Natural killer cell (primary cell): ENCODE measurements around the gene GSTA4. TPM values are rescaled to one million over a fixed set of nuclear protein-coding genes. Genes with fewer than 3 reads are reported as not detected.

Source experiments
- ATAC-seq, 3 donors: fragments of 150-1000 bp in 2 of 3; fragments of 200-7000 bp in 1 of 3; cut with Tn5 transposase; 1 replicate in 1 of 3; 2 replicates in 2 of 3; pipeline ENCODE4 v1.10.0; 2021; ENCODE audit warnings: mild to moderate bottlenecking in 2 of 3, moderate library complexity in 2 of 3
- DNase-seq, 2 donors: peaks; one replicate each; pipeline versions ENCODE4 v3.0.0 to v3.0.0-alpha.2; 2013 to 2021; ENCODE audit warnings: mixed read lengths in 1 of 2
- H3K27ac ChIP-seq: one replicate; pipeline ENCODE4 v1.5.1; 2013; ENCODE audit warnings: mild to moderate bottlenecking, low read length
- H3K27me3 ChIP-seq: one replicate; pipeline ENCODE4 v1.6.1; 2013; ENCODE audit warnings: low read length; ENCODE audit not compliant: control insufficient read depth, insufficient read depth
- H3K36me3 ChIP-seq: one replicate; pipeline ENCODE4 v1.6.1; 2013; ENCODE audit warnings: low read length; ENCODE audit not compliant: control insufficient read depth, insufficient read depth
- H3K4me1 ChIP-seq: one replicate; pipeline ENCODE4 v1.6.1; 2013; ENCODE audit warnings: low read length; ENCODE audit not compliant: control insufficient read depth, insufficient read depth
- H3K4me3 ChIP-seq: one replicate; pipeline ENCODE4 v1.5.1; 2013; ENCODE audit warnings: low read length
- H3K9me3 ChIP-seq: one replicate; pipeline ENCODE4 v1.6.1; 2013; ENCODE audit warnings: low read length; ENCODE audit not compliant: control insufficient read depth, insufficient read depth
- H3K27ac Mint-ChIP-seq, 2 donors: one replicate each; pipeline ENCODE4 v1.8.0; 2022; ENCODE audit warnings: mild to moderate bottlenecking in 2 of 2, mixed read lengths in 2 of 2, moderate library complexity in 1 of 2
- H3K27me3 Mint-ChIP-seq, 2 donors: one replicate each; pipeline ENCODE4 v1.8.0; 2022; ENCODE audit warnings: low read depth in 2 of 2, mixed read lengths in 2 of 2
- H3K36me3 Mint-ChIP-seq: one replicate; pipeline ENCODE4 v1.8.0; 2022; ENCODE audit warnings: mixed read lengths
- H3K4me1 Mint-ChIP-seq, 2 donors: one replicate each; pipeline ENCODE4 v1.8.0; 2022; ENCODE audit warnings: mixed read lengths in 2 of 2
- H3K4me3 Mint-ChIP-seq: one replicate; pipeline ENCODE4 v1.8.0; 2022; ENCODE audit warnings: mild to moderate bottlenecking, moderate library complexity, mixed read lengths
- H3K9me3 Mint-ChIP-seq, 2 donors: one replicate each; pipeline ENCODE4 v1.8.0; 2022; ENCODE audit warnings: mixed read lengths in 2 of 2
- WGBS: methylation state at CpG from one replicate; pipeline ENCODE4 v1.1.7; 2013; ENCODE audit warnings: missing lambda C conversion rate; ENCODE audit not compliant: insufficient coverage; 5-methylcytosine and 5-hydroxymethylcytosine counted together
- intact Hi-C: fragments of 100-400 bp; cut with micrococcal nuclease; formaldehyde crosslinking; loops from one replicate; pipeline ENCODE4 v1.14.2; 2022
- total RNA-seq, 4 donors: library from RNA; stranded (reverse); fragments of 120-200 nt in 1 of 4; gene quantifications; one replicate each; pipeline versions ENCODE4 v1.2.3 to v1.2.4, GENCODE V29; 2013 to 2022
- TF ChIP-seq, protein P1 (sequence below): fragments of 200-600 bp; IDR thresholded peaks from one replicate; pipeline ENCODE4 v1.8.0; 2022; ENCODE audit warnings: antibody characterized with exemption

The GSTA4 gene
- total RNA-seq, 3 donors from 2014 or later (not counting 1 experiment from before 2014, with no cell fraction given): 0.55 to 2.5 (median 1.8) TPM

DNA sequence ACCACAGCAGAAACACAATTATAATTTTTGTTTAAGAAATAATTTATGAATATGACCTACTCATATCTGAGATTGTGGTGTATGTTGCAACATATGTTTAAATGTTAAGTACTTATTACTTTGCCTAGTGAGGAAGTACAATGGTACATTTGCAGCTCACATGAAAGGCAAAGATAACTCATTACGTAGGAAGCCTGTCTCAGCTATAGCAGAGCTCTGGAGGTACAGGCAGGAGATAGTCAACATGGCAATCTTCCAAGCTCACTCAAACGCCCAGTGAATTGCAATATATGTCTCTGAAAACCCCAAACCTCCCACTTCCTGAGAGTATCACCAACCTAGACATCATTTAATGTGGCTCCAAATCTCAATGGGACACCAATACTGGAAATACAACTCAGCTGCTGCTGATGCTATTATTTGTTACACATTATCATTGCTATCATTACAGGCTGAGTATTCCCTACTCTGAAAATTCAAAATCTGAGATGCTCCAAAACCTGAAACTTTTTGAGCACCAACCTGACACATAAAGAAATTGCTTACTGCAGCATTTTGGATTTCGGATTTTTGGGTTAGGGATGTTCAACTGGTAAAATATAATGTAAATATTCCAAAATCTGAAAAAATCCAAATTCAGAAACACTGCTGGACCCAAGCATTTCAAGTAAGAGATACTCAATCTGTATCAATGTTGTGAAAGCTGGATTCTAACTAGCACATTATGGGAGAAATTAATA, 25.1 kb upstream of the GSTA4 start:
- ATAC-seq: peak in 1 of 3 donors; percentile 74
- TF ChIP-seq, protein P1, sequence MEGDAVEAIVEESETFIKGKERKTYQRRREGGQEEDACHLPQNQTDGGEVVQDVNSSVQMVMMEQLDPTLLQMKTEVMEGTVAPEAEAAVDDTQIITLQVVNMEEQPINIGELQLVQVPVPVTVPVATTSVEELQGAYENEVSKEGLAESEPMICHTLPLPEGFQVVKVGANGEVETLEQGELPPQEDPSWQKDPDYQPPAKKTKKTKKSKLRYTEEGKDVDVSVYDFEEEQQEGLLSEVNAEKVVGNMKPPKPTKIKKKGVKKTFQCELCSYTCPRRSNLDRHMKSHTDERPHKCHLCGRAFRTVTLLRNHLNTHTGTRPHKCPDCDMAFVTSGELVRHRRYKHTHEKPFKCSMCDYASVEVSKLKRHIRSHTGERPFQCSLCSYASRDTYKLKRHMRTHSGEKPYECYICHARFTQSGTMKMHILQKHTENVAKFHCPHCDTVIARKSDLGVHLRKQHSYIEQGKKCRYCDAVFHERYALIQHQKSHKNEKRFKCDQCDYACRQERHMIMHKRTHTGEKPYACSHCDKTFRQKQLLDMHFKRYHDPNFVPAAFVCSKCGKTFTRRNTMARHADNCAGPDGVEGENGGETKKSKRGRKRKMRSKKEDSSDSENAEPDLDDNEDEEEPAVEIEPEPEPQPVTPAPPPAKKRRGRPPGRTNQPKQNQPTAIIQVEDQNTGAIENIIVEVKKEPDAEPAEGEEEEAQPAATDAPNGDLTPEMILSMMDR: no peak
- H3K4me1 ChIP-seq: no peaks in the 10 kb centered on the region
- H3K27me3 ChIP-seq: no peaks in the 10 kb centered on the region
- intact Hi-C loops: no loop called here
- Mint-ChIP-seq H3K4me3 (no peak overlapping the region), H3K9me3 (no peaks in the 10 kb centered on the region), H3K36me3 (peaks cover 15% of the 10 kb centered on the region), H3K27ac (no peak overlapping the region), H3K27me3 (no peaks in the 10 kb centered on the region), H3K4me1 (peaks cover 0 to 5% of the 10 kb centered on the region in 2 donors)
- no peak overlapping the region for H3K27ac ChIP-seq
- no peak overlapping the region for H3K4me3 ChIP-seq
- DNase-seq: peak in 1 of 2 donors; percentile 5
- 46% methylated on average over 2 of the region's 3 CpGs for WGBS
- H3K9me3 ChIP-seq: no peaks in the 10 kb centered on the region
- peaks cover 33% of the 10 kb centered on the region for H3K36me3 ChIP-seq

DNA sequence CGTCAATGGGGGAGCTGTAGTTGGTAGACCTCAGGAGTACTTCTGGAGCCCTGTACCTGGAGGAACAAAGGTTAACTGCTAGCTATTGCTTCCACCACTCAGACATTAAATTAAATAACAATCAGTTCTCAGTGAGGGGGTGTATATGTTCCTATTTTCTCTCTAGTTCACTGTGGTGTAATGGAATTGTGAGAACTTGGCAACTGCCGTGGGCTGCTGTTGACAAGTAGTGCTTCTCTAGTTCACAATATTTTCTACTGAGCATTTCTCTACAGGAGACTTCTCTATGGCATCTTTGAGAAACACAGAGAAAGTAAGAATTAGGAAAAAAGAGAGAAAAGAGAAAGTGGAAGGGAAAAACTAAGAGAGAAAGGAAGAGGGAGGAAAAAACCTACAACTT, 23.4 kb upstream of the GSTA4 start:
- Histone ChIP-seq H3K9me3 (no peaks in the 10 kb centered on the region), H3K4me3 (no peak overlapping the region), H3K36me3 (peaks cover 48% of the 10 kb centered on the region), H3K4me1 (no peaks in the 10 kb centered on the region), H3K27me3 (no peaks in the 10 kb centered on the region), H3K27ac (no peak overlapping the region)
- H3K4me3 Mint-ChIP-seq: no peak overlapping the region
- H3K4me1 Mint-ChIP-seq: peaks cover 0 to 5% of the 10 kb centered on the region in 2 donors
- H3K27ac Mint-ChIP-seq: no peak overlapping the region
- H3K9me3 Mint-ChIP-seq: no peaks in the 10 kb centered on the region
- H3K36me3 Mint-ChIP-seq: peaks cover 15% of the 10 kb centered on the region
- no peaks in the 10 kb centered on the region for H3K27me3 Mint-ChIP-seq
- intact Hi-C loops: no loop called here
- no peak for DNase-seq
- 100% methylated on average over 1 of the region's 2 CpGs for WGBS
- TF ChIP-seq, protein P1: no peak
- no peak for ATAC-seq

DNA sequence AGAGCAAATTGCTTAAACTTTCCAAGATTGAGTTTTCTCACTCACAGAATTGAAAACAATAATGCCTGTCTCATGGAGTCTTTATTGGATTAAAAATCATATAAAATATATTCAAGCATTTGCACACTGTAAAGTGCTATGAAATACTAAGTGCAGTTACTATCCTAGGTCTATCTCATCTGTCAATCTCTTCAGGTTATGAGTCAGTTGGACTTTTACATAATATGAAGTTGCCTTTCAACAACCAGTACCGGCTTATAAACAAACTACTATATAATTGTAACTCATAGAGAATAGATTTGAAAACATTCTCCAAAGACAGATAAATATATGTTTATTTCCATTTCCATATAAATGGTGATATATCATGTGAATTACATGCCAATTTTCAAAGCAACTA, 20.4 kb upstream of the GSTA4 start:
- Histone ChIP-seq H3K27ac (no peak overlapping the region), H3K27me3 (no peaks in the 10 kb centered on the region), H3K9me3 (no peaks in the 10 kb centered on the region), H3K4me3 (no peak overlapping the region), H3K4me1 (no peaks in the 10 kb centered on the region), H3K36me3 (peaks cover 75% of the 10 kb centered on the region)
- TF ChIP-seq, protein P1: no peak
- WGBS: no CpG with 5 or more reads among the region's 1 CpG
- no peaks in the 10 kb centered on the region for H3K9me3 Mint-ChIP-seq
- DNase-seq (no peak), ATAC-seq (no peak)
- H3K4me1 Mint-ChIP-seq: no peaks in the 10 kb centered on the region
- no peak overlapping the region for H3K4me3 Mint-ChIP-seq
- H3K27ac Mint-ChIP-seq: no peak overlapping the region
- H3K36me3 Mint-ChIP-seq: peaks cover 19% of the 10 kb centered on the region
- intact Hi-C loops: no loop called here
- no peaks in the 10 kb centered on the region for H3K27me3 Mint-ChIP-seq

DNA sequence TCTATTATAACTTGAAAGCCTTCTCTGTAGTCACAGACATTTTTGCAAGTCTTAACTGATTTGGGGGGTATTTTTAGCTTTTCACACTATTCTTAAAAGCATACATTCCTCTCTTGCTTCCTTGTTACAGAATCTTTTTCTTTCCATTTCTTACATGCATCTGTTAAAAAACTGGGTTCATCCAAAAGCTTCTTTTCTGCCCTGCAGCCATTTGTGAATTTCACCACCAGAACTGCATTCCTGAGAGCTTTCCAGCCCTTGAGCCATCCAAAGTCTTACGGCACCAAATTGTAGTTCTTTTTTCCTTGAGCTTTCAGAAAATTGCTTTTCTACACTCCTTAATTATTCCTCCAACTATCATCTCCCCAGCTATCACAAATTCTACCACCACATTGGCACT, 19.7 kb upstream of the GSTA4 start:
- Histone ChIP-seq H3K36me3 (peaks cover 82% of the 10 kb centered on the region), H3K27me3 (no peaks in the 10 kb centered on the region), H3K9me3 (no peaks in the 10 kb centered on the region), H3K27ac (no peak overlapping the region), H3K4me3 (no peak overlapping the region), H3K4me1 (no peaks in the 10 kb centered on the region)
- H3K4me3 Mint-ChIP-seq: no peak overlapping the region
- no peaks in the 10 kb centered on the region for H3K9me3 Mint-ChIP-seq
- no peaks in the 10 kb centered on the region for H3K27me3 Mint-ChIP-seq
- no peak for ATAC-seq
- intact Hi-C loops: no loop called here
- no peak for DNase-seq
- H3K27ac Mint-ChIP-seq: no peak overlapping the region
- TF ChIP-seq, protein P1: no peak
- WGBS: 93% methylated on average over 1 of the region's 1 CpG
- peaks cover 27% of the 10 kb centered on the region for H3K36me3 Mint-ChIP-seq
- H3K4me1 Mint-ChIP-seq: no peaks in the 10 kb centered on the region
